ENCODE results near the gene PHLDB1.

DNA sequence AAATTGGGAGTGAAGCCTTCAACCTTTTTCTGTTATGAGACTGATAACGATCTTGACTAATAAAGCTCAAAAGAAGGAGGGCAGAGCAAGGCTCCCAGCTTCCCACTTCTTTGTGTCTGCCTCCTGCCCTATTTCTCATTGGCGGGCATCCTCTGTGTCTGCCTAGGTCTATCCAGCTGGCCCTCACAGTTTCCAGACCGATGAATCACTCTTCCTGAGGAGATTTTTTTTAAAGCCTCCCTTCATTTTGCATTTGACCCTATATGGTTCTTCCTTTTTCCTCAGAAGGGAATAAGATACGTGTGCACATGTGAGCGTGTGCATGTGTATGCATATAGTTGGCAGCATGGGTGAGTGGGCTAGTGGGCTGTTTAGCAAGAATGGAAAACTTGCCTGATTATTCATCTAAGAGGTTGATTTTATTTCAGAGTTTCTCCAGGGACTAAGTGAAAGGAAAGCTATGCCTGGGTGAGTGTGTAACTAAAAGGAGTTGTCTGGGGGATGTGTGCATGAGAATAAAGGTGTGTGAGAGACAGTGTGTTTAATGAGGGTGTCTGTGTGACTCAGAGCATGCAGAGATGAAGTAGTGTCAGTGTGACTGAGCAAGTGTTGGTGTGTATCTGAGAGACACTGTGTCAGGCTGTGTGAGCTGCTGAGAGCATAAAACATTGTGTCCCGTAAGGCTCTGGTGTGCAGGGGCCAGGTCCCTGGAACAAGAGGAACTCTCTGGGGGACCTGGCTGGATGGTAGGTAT is 12.2 kb downstream of the PHLDB1 start:
- TF ChIP-seq SP1 (IDR thresholded peaks at IDR 0.05) (no peak), CTCF (IDR thresholded peaks at IDR 0.05; ENCODE audit: low read depth, low read length, missing input control) (no peak), HNF4G (IDR thresholded peaks at IDR 0.05) (no peak), REST (IDR thresholded peaks at IDR 0.05) (no peak), FOXA1 (IDR thresholded peaks at IDR 0.05) (no peak), RAD21 (IDR thresholded peaks at IDR 0.05) (no peak), TAF1 (conservative IDR thresholded peaks at IDR 0.05) (no peak), ATF3 (IDR thresholded peaks at IDR 0.05) (no peak), GABPA (IDR thresholded peaks at IDR 0.05 in 1 of 2, conservative IDR thresholded peaks at IDR 0.05 in 1 of 2) (no peak)
- TF ChIP-seq, protein P1, sequence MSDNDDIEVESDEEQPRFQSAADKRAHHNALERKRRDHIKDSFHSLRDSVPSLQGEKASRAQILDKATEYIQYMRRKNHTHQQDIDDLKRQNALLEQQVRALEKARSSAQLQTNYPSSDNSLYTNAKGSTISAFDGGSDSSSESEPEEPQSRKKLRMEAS (IDR thresholded peaks at IDR 0.05) = no peak
- TF ChIP-seq, protein P2, sequence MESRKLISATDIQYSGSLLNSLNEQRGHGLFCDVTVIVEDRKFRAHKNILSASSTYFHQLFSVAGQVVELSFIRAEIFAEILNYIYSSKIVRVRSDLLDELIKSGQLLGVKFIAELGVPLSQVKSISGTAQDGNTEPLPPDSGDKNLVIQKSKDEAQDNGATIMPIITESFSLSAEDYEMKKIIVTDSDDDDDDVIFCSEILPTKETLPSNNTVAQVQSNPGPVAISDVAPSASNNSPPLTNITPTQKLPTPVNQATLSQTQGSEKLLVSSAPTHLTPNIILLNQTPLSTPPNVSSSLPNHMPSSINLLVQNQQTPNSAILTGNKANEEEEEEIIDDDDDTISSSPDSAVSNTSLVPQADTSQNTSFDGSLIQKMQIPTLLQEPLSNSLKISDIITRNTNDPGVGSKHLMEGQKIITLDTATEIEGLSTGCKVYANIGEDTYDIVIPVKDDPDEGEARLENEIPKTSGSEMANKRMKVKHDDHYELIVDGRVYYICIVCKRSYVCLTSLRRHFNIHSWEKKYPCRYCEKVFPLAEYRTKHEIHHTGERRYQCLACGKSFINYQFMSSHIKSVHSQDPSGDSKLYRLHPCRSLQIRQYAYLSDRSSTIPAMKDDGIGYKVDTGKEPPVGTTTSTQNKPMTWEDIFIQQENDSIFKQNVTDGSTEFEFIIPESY (IDR thresholded peaks at IDR 0.05) = no peak
